Embryonic facial prominence (tissue), 1 donor: ENCODE results near the gene IL13.

Source experiments
- DNase-seq: peaks from one replicate; pipeline ENCODE4 v3.0.0-alpha.2; 2016; ENCODE audit errors: extremely low spot score

IL13 gene

GRCh38 chr5:132655821-132656773 is 1.9 kb upstream of the IL13 start:
- no peak for DNase-seq

- no peak for DNase-seq
Measured at GRCh38 chr5:132656774-132657355, 1.1 kb upstream of the IL13 start.

GRCh38 chr5:132658381-132659302 is 669 bp downstream of the IL13 start:
- DNase-seq: no peak

GRCh38 chr5:132659598-132660493 is 1.9 kb downstream of the IL13 start:
- no peak for DNase-seq

DNA sequence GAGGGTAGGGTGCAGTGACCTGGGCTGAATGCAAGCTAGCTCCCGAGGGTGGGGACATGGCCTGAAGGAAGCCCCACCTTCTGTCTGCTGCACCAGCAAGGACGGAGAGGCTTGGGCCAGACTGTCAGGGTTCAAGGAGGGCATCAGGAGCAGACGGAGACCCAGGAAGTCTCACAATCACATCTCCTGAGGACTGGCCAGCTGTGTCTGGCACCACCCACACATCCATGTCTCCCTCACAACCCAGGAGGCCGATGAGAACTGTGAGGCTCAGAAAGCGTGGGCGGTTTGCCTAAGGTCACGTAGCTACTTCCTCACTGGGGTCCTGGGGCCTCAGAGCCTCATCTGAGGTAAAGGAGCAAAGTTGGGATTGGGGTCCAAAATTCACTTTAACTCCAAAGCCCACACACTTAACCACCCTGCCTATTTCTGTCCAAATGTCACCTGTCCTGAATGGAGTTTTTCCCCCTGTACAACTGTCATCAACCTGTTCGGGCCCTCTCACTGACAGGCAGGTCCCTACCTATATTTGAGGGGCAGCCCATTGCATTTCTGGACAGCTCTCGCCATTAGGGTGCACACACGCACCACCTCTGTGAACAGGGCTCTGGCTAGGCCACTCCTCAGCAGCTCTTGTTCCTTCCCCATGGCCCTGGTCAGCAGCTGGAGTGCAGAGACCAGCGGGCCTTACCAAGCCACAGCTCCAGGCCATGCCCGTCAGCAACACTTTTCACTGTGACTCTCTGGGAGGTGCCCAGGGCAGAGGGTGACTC is 3.4 kb downstream of the IL13 start:
- DNase-seq: no peak

DNA sequence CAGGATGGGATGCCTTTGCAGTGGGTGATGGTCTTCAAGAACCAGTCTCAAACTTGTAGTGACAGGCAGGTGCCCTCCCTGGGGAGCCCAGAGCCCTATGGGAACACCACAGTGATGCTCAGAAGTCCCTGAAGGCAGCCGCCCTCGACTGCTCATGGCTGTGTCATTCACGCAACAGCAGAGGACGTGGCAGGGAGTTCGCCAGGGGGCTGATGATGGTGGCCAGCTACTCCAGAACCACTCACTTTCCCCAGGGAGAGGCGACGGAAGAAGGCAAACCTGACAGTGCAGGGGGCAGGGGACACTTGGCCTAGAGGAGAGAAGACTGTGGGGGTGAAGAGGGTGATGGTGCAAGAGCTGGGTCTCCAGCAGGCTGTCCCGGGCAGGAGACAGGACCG is 4.0 kb downstream of the IL13 start:
- no peak for DNase-seq

- DNase-seq: no peak
Measured at GRCh38 chr5:132662925-132663770, 5.2 kb downstream of the IL13 start.

DNA sequence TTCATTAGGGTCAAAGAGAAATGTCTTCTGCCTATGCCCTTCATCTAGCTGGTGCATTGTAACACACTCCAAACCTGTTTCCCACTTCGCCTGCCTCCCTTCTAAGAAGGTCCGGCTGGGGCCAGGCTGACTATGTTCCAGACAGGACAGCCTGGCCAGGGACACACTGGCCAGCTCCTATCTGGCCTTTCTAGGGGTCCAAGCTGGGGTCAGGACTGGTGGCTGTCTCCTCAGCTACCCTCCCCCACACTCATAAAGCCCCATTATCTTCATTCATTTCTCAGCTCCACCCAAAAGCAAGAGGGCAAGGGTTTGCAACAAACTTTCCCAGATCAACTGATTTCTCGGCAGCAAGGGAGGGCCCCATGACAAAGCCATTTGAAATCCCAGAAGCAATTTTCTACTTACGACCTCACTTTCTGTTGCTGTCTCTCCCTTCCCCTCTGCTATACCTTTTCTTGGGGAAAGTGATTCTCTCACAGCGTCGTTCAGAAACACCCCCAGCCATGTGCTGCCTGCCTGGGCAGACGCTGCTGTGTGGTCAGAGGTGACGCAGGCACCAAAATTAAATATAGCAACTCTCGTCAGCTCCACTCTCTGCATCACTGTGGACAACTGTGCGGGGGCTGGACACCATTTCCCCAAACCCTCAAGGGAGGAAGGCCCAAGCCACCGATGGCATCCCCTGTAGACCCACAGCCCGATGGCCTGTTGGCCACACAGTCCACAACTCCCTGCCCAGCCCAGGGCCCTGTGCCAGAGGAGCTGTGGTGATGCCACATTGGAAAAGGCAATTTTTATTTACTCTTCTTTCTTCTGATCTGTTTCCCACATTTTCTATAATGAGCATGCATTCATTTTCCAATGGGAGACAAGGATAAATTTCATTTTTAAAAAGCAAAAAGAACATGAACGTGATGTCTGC is 6.1 kb downstream of the IL13 start:
- no peak for DNase-seq

- DNase-seq: no peak
Measured at GRCh38 chr5:132664696-132665209, 6.8 kb downstream of the IL13 start.

DNA sequence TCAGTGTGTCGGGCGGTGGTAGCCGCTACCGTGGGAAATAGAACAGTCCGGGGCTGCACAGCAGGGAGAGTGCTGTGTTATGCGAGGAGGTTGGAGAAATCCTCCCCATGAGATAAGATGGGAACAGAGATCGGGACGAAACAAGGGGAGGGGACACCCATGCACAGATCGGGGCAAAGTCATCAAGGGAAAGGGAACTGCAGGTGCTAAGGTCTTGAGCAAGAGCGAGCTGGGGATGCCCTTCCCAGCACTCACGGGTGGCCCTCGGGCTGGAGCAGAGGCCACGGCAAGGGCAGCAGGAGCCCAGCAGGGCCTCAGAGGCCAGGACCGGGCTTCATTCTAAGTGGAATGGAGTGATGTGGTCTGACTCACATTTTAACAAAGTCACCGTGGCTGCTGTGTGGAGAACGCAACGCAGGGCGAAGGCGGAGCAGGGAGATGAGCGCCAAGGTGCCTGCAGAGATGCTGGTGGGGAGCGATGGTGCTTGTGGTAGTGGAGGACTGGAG is 7.7 kb downstream of the IL13 start:
- no peak for DNase-seq

GRCh38 chr5:132666310-132667123 is 8.5 kb downstream of the IL13 start:
- no peak for DNase-seq

GRCh38 chr5:132667309-132667708 is 9.3 kb downstream of the IL13 start:
- no peak for DNase-seq

DNA sequence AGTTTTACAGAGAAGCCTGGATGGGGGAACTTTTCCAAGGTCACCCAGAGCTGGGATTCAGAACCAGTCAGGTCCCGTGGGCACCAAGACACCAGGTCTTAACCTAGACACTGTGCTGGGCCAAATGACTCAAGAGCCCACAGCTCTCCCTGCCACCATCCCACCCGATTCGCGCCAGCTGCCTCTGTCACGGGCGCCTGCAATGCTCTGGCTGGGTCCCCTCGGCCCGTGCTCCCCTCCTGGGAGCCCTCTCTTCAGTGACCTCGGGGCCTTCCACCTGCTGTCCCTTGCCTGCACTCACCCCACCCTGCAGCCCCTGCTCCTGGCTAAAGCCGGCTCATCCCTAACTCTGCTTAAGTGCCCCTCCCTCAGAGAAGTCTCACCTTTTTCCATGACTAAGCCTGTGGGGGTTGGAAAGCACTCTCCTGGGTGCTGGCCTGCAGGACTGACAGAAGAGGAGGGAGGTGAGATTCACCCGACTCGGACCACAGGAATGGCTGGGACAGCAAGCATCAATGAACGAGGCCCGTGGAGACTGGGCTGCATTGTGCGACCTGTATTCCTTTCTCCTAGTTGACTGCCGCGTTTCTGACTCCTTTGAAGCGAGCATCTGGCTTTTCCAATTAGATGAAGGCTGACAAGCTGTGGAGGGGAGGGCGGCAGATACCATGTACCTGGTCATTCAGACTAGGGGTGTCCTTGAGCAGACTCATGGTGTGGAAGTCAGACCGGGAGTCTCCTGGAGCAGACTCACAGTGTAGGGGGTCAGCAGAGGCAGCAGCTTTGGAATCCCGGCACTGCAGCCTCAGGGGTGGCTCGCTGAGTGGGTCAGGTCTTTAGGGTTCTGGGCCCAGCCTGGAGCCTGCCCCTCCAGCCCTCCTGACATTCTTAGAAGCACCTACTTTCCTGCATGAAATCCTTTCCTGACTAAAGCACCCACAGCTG is 10.1 kb downstream of the IL13 start:
- DNase-seq: no peak

GRCh38 chr5:132668706-132669454 is 10.9 kb downstream of the IL13 start:
- no peak for DNase-seq

- no peak for DNase-seq
Measured at GRCh38 chr5:132669455-132669820, 11.5 kb downstream of the IL13 start.
